Endometrial microvascular endothelial cells (primary cell): ENCODE data around the gene ZNF579. TPM values are rescaled to one million over a fixed set of nuclear protein-coding genes. Genes with fewer than 3 reads are reported as not detected.

Source experiments
- in situ Hi-C: cut with HindIII; loops from 2 replicates; pipeline ENCODE4 v1.10.0; 2017; ENCODE audit warnings: low sequenced_read_pairs, low pct_unique_long_range_greater_than_20kb; ENCODE audit errors: inconsistent ontology term
- total RNA-seq: library from RNA; depleted of rRNA; stranded (reverse); fragments of >200 nt; gene quantifications from one replicate; pipeline ENCODE4 v1.2.3, GENCODE V29; 2015; ENCODE audit errors: inconsistent ontology term

Gene ZNF579
- total RNA-seq, 1 donor from 2014 or later: 4.8 TPM

DNA sequence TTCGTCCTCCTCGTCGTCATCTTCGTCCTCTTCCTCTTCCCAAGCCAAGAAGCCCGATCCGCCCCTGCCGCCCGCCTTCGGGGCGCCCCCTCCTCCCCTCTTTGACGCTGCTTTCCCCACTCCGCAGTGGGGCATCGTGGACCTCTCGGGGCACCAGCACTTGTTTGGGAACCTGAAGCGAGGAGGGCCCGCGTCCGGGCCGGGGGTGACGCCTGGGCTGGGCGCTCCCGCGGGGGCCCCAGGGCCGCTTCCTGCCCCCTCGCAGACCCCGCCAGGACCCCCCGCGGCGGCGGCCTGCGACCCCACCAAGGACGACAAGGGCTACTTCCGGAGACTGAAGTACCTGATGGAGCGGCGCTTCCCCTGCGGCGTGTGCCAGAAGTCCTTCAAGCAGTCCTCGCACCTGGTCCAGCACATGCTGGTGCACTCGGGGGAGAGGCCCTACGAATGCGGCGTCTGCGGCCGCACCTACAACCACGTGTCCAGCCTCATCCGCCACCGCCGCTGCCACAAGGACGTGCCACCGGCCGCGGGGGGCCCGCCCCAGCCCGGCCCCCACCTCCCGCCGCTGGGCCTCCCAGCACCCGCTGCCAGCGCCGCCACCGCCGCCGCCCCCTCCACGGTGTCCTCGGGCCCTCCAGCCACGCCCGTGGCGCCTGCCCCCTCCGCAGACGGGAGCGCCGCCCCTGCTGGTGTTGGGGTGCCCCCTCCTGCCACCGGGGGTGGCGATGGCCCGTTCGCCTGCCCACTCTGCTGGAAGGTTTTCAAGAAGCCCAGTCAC is 33.5 kb upstream of the ZNF579 start:
- in situ Hi-C loops: no loop called here

DNA sequence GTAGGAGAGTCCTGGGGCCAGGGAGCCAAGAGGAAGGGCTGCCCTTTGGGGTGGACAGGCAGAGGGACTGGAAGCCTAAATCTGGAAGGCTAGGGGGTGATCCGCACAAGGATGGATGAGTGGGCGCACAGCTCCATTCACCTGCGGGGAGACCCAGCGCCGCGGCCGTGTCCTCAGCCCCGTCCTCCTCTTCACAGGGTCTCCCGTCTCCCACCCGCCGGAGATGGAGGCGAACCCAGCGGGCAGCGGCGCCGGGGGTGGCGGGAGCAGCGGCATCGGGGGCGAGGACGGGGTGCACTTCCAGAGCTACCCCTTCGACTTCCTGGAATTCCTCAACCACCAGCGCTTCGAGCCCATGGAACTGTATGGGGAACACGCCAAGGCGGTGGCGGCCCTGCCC is 32.7 kb upstream of the ZNF579 start:
- in situ Hi-C loops: no loop called here

DNA sequence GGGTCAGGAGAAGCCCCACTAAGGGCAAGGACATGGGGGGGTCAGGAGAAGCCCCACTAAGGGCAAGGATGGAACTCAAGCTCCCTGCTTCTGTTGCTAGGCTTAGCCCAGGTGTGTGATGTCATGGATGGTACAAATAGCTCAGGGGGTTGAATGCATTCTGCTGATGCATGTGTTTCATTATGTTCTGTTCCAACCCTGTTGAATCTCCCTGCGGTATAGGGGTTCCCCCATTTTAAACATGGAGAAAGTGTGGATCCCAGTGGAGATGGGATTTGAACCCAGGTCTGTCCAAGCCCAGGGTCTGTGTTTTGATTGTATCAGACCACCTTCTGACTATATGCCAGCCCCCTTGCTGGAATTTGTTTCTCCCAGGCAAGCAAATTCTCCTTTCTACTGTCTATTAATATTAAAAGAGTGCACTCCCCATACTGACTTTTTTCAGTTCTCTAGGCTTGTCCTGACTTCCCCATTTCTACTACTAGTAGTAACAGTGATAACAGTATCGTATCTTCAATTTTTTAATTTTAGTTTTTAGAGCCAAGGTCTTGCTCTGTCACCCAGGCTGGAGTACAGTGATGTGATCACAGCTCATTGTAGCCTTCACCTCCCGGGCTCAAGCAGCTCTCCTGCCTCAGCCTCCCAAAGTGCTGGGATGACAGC is 31.5 kb upstream of the ZNF579 start:
- in situ Hi-C loops: no loop called here

DNA sequence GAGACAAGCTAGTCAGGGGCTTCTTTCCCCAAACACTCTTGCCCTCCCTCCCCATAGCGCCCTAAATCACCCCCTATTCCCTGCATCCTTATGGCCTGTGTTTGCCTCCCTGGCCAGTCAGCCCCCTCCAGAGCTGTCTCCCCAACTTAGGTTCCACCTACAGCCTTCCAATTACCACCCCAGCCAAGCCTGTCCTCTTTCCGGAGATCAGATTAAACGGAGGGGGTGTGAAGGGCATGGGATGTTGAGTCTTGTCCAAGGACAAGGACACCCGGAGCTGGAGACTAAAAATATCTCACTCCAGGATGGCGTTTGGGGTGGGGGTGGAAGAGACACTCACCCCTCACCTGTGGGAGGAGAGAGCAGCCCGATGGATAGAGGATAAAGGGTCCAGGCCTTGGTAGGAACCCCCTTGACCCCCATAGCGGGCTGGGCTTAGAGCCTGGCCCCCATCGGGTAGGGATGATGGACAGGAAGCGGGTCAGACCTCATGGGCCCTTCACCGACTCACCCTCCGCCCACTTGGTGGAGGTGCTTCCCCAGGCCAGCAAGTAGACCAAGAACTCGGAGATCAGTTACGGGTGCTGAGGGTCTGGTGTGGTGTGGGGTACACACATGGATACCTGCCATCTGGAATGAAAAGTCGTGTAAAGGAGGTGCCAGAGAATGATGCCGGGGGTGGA is 30.8 kb upstream of the ZNF579 start:
- in situ Hi-C loops: no loop called here

DNA sequence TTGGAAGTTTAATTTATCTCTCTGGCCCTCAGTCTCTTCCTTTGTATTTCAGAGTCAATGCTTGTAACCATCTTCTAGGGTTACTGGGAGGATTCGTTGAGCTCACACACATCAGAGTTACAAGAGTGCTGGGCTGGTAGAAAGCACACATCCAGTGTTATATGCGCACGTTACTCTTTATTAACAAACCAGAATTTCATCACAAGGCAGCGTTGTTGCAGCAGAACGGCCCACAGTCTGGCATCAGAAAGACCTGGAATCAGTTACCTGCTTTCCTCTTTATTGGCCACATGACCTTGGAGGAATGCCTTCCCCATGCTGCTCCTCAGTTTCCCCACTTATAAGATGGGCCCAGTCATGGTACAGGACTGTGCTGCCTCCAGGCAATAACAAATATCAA is 28.7 kb upstream of the ZNF579 start:
- in situ Hi-C loops: no loop called here

DNA sequence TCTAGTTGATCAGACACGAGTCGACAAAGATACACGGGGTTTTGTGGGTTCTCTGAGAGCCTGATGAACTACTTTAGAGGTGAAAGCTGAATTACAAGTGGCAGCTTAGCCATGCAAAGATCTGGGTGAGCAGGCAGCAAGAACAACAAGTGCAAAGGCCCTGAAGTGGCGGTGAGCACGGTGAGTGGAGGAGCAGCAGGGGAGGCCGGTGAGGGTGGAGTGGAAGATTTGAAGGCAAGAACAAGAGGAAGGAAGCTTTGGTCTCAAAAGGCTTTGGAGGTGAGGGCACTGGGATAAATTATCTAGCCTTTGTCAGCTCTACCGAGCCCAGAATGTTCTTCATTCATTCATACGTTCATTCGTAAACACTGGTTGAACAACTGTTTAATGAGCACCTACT is 26.2 kb upstream of the ZNF579 start:
- in situ Hi-C loops: no loop called here

DNA sequence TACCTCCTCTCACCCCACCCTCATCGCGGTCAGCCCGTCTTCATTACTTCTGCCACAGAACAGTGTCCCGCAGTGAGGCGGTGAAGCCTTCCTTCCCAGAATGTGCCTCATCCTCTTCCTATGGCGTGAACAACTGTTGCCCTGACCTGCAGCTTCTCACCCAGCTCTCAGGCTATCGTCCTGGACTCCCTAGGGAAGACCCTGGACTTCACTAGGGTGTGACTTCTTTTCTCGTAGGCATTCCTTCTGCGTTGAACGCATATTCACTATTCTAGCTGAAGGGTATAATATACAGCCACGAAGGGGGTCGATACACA is 25.8 kb upstream of the ZNF579 start:
- in situ Hi-C loops: no loop called here

DNA sequence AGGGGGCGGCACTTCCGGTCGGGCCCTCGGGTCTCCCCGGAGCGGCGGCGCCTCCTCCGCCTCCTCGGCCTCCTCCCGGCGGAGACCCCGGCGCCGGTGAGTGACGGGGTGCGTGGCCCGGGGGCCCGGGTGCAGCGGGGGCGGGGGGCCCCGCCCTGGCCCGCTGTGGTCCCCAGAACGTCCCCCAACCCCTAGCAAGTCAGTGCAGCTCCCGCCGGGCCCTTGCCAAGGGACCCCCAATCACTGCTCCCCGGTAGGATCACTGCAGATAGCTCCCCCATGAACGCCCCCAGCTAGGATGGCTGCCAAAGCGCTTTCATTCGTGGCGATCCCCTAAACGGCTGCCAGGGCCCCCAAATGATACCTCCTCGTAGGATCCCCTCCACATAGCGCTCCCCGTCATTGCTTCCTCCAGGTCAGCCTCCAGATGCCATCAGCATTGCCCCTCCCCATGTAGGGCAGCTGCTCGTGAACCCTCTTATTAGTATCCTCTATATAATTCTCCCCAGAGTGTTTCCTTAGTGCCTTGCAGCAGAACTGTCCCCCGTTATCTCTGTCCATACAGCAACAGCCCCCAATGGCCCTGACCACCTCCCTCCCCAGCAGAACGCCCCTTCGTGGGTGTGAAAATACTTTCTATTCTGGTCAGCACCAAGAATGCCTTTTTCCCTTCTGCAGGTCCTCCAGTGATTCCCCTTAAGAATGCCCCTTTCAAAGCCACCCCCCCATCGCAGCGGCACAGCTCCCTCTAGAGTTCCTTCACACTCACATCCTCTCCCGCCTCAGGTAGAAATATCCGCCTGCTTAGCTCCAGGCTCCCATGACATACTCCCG is 25.2 kb upstream of the ZNF579 start, which contains the start of gene ZNF865:
ZNF865 (plus strand) TSS at position 11 of the 834 bp plus-strand sequence. CDS start 7,972 bp downstream, outside the sequence.
- in situ Hi-C loops: no loop called here

DNA sequence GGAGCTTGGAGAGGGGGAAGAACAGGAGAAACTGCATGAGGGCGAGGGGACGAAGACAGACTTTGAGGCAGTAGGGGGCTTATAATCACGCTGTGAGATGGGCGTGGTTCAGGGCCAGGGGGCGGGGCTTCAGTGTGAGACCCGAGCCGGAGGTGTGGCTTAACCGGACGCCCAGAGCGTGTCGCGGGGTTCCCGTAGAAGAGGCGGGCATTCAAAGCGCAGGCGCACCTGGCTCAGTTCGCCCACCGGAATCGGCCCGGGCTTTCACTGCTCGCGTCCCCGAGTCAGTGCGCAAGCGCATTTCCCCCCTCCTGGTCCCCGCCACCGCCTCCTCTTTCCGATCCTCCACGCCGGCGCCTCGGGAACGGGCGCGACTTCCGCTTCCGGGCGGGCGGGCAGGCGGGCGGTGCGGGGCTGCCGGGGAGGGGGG is 24.6 kb upstream of the ZNF579 start:
- in situ Hi-C loops: no loop called here

DNA sequence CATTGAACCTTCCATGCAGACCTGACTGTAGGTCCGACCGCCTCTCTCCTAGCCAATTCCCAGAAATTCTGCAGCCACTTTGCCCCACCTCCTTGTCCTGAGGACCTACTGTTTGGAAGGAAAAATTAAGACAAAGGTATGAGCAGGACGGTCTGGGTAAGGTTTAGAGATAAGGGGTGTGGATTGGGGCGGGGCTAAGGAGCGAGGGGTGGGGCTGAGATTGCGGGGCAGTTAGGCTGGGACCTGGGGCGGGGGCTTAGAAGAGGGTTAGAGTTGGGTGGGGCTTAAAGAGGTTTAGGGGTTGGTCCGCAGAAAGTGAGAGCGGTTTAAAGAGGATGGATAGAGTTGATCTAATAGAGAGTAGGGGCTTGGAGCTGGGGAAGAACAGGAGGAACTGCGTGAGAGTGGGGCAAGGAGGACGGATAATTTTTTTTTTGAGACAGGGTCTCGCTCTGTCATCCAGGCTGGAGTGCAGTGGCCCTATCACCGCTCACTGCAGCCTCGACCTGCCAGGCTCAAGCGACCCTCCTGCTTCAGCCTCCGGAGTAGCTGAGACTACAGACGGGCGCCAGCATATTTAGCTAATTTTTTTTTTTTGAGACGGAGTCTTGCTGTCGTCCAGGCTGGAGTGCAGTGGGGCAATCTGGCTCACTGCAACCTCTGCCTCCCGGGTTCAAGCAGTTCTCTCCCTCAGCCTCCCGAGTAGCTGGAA is 23.1 kb upstream of the ZNF579 start:
- in situ Hi-C loops: no loop called here

DNA sequence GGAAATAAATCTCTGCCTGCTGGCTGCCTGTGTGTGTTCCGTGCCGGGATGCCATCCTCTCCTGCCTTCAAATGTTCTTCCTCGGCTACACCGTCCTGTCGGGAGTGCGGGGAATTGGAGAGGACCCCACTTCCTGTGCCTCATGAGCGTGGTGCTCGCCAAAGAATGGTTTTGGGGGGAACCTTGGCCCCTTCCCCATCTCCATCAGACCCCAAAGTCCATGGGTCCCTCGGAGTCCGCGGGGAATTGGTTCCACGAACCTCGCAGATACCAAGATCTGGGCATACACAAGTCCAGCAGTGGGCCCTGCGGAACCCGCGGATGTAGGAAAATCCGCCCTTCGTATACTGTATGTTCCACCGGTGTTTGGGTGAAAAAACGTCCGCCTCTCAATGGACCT is 22.5 kb upstream of the ZNF579 start:
- in situ Hi-C loops: no loop called here

DNA sequence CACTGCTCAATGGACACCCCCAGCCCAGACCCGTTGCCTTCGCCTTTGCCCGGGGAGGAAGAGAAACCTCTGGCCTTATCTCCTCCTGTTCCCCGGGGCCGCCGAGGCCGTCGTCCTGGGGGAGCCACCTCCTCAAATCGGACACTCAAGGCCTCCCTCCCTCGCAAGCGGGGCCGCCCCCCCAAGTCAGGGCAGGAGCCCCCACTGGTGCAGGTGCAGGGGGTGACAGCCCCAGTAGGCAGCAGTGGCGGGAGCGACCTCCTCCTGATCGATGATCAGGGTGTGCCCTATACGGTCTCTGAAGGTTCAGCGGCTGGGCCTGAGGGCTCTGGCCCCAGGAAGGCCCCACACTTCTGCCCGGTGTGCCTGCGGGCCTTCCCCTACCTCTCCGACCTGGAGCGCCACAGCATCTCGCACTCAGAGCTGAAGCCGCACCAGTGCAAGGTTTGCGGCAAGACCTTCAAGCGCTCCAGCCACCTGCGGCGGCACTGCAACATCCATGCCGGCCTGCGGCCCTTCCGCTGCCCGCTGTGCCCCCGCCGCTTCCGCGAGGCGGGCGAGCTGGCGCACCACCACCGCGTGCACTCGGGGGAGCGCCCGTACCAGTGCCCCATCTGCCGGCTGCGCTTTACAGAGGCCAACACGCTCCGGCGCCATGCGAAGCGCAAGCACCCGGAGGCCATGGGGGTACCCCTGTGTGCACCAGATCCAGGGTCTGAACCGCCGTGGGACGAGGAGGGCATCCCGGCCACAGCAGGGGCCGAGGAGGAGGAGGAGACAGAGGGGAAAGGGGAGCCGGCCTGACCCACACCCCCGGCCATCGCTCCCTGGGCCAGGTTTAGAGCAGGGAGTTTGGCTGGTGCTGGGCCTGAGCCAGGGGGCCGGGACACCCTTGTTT is 21.7 kb upstream of the ZNF579 start:
- in situ Hi-C loops: no loop called here

DNA sequence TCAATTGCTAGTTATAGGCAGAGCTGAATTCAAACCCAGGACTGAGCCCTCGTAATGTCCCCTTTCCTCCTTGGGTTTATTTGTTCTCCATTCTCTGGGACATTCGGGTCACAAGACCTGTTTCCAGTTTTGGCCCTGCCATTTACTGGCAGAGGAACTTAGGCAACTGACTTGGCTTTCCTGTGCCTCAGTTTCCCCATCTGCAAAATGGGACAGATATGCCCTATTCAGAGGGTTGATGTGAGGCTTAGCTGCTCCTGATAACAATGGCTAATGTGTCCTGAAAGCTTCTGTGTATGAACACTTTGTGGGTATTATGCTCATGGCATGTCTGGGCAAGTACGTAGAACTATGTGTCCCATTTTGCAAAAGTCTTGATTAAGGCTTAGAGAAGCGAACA is 20.4 kb upstream of the ZNF579 start:
- in situ Hi-C loops: no loop called here

DNA sequence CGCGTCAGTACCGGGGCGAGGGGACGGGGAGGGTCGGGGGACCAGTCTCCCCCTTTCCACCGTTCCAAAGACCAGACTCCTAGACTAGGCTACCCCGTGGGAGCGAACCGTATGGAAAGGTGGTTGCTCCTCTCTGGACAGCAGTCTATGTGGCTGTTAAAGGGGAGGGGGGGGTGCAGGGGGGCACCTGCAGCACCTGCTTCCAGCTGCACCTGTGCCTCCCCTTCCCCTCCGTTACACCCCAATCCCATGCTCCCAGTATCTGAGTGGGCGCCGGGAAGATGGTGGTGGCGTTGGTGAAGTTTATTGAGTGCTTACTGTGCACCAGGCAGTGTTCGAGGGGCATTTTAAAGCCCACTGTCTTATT is 20.0 kb upstream of the ZNF579 start:
- in situ Hi-C loops: no loop called here

DNA sequence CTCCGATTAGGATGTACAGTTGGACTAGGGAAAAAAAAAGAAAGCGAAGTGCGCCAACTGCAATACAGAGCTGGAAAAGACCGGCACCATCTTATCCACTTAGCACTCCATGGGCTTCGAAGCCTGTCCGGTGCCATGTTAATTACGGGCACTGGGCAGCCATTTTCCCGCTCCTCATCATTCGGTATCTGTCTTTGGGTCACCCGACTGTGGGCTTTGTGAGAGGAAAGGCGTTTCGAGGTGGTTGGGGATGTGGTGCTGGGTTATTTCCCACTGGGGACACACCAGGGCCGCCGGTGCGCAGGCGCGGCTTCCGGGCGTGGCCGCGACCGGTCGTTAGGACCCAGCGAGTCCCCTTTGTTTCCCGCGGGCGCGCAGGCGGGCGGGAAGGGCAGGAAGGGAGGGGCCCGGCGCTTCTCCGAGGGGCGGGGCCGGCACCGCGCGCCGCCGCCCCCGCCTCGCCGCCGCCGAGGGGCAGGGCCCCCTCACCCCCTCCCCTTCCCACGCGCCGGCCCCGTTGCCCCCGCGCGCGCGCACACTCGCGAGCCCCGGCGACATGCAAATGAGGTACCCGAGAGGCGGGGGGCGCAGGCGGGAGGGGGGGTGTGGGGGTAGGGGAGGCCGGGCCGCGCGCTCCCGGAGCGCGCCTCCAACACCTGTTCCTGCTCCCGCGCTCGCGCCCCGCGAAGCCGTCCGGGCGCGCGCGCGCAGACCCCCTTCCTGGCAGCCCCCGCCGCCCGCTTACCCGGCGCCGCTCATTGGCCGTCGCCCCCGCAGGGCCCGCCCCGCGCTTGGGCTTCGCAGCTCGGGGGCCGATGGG is 19.4 kb upstream of the ZNF579 start, which contains the start of gene ZNF524:
ZNF524 (plus strand) TSS at position 447 of the 820 bp plus-strand sequence. CDS start 1,825 bp downstream, outside the sequence.
- in situ Hi-C loops: no loop called here

DNA sequence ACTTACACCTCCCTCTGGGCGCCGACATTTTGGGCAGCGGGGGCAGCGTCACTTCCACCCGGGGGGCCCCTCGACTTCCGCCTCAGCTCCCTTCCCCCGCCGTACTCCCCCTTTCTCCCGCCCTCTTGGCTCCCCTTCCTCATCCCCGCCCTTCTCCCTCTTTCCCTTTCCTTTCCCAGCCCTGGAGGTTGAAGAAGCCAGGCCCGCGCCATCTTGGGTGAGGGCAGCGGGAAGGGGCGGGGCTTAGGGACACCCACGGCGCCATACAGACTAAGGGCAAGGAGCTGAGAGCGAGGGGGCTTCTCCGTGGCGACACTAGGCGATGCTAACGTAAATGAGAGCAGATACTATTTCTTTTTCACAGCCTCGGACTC is 18.8 kb upstream of the ZNF579 start, which contains the start of gene FIZ1:
FIZ1 (minus strand) TSS at position 50 of the 374 bp plus-strand sequence. CDS start 1,652 bp downstream, outside the sequence.
- in situ Hi-C loops: no loop called here
